HG02870 (cell line): ENCODE measurements around the gene SLC26A8.
"Not testable (repeated sequence)": the region's sequence is repeated elsewhere in the genome, so short reads cannot be mapped to it uniquely, and the experiment has no call there.

Source experiments
- ATAC-seq: cut with Tn5 transposase; IDR thresholded peaks from one replicate; pipeline ENCODE4 v1.9.1; 2021; ENCODE audit warnings: mild to moderate bottlenecking, moderate library complexity; ENCODE audit not compliant: unreplicated experiment

SLC26A8 gene

GRCh38 chr6:35919827-35920751 lies 104.4 kb downstream of the SLC26A8 start:
- ATAC-seq, result no peak

DNA sequence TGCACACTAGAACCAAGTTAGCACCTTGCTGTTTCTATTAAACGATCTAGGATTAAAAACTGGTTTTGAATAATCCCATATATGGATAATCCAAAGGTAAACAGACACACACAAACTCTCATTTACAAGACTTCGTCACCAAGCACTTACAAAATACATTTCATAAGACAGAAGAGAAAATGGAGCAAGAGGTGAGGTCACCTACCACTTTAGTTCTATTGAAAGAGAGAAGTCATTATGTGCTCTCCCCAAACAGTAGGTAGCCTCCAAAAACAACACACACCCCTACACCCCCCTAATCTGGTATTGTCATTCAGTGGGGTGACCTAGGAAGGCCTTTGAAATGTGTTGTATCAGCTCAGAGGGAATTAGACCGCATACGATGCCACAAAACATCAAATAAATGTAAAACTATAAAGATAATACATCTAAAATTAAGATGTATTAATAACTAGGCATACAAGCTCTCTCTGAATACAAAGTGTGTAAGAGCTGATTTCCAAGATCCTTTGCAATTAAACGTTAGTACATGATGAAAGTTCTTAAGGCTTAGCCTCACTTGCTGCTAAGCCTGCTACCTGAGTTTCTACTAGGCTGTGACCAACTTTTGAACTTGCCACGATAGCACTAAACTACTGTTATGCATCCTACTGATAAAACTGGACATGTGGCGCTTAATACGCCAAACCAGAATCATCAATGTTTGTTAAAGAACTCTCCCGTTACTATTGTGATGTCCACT lies 105.2 kb downstream of the SLC26A8 start:
- no peak for ATAC-seq

DNA sequence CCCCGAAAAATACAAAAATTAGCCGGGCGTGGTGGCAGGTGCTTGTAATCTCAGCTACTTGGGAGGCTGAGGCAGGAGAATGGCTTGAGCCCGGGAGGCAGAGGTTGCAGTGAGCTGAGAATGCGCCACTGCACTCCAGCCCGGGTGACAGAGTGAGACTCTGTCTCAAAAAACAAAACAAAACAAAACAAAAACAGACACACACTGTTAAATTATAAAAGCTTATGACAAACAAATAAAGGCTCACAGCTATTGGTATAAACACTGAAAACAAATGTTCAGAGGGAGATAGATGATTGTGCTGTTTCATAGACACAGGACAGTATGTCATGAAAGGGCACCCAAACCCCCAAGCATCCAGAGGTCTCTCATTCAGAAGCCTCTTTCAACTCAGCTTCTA lies 107.5 kb downstream of the SLC26A8 start:
- ATAC-seq, result not testable (repeated sequence)

- no peak for ATAC-seq
Observed at GRCh38 chr6:35916056-35916455, 108.4 kb downstream of the SLC26A8 start.

DNA sequence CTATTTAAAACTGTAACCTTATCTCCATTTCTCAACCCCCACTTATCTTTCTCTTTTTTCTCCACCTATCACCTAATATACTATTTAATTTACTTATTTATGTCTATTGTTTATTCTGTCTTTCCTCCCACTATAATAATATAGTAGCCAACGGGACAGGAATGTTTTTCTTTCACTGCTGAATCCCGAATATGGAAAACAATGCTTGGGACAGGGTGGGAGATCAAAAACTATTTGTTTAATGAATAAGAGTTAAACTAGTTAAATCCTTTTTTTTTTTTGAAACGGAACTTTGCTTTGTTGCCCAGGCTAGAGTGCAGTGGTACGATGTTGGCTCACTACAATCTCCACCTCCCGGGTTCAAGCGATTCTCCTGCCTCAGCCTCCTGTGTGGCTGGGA lies 109.9 kb downstream of the SLC26A8 start:
- no peak for ATAC-seq

GRCh38 chr6:35911871-35912653 lies 112.4 kb downstream of the SLC26A8 start:
- no peak for ATAC-seq

DNA sequence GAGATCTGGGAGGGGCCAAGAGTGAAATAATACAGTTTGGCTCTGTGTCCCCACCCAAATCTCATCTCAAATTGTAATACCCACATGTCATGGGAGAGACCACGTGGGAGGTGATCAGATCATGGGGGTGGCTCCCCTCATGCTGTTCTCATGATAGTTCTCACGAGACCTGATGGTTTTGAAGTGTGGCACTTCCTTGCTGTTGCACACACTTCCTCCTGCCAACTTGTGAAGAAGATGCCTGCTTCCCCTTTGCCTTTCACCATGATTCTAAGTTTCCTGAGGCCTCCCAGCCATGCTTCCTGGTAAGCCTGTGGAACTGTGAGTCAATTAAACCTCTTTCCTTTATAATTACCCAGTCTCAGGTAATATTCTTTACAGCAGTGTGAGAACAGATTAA lies 114.9 kb downstream of the SLC26A8 start:
- ATAC-seq, result not testable (repeated sequence)

DNA sequence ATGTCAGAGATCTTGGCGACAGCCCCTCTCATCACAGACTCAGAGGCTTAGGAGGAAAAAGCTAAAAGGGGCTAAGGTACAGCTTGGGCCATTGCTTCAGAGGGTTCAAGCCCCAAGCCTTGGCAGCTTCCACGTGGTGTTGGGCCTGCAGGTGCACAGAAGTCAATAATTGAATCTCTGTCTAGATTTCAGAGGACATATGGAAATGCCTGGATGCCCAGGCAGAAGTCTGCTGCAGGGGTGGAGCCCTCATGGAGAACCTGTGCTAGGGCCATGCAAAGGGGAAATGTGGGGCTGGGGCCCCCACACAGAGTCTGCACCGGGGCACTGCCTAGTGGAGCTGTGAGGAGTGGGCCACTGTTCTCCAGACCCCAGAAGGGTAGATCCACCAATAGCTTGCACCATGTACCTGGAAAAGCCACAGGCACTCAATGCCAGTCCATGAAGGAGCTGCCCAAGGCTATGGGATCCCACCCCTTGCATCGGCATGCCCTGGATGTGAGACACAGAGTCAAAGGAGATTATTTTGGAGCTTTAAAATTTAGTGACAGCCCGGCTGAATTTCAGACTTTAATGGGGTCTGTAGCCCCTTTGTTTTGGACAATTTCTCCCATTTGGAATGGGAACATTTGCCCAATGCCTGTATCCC lies 115.6 kb downstream of the SLC26A8 start:
- ATAC-seq, result not testable (repeated sequence)

DNA sequence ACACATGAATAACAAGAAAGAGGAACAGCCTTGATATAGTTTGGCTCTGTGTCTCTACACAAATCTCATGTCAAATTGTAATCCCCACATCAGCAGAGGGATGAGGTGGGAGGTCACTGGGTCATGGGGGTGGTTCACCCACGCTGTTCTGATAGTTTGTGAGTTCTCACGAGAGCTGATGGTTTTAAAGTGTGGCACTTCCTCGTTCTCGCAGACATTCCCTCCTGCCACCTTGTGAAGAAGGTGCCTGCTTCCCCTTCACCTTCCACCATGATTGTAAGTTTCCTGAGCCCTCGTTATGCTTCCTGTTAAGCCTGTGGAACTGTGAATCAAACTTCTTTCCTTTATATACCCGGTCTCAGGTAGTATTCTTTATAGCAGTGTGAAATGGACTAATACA lies 116.7 kb downstream of the SLC26A8 start:
- no peak for ATAC-seq

DNA sequence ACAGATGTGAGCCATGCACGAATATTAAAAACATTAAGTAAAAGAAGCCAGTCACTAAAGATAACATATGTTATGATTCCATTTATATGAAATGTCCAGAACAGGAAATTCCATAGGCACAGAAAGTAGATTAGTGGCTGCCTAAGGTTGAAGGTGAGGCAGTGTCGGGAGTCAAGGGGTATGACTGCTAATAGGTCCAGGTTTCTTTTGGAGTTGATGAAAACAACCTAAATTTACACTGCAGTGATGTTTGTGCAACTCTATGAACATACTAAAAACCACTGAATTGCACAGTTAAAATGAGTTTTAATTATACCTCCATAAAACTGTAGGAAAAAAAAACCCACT lies 118.0 kb downstream of the SLC26A8 start:
- no peak for ATAC-seq

GRCh38 chr6:35905841-35906498 lies 118.5 kb downstream of the SLC26A8 start:
- no peak for ATAC-seq

DNA sequence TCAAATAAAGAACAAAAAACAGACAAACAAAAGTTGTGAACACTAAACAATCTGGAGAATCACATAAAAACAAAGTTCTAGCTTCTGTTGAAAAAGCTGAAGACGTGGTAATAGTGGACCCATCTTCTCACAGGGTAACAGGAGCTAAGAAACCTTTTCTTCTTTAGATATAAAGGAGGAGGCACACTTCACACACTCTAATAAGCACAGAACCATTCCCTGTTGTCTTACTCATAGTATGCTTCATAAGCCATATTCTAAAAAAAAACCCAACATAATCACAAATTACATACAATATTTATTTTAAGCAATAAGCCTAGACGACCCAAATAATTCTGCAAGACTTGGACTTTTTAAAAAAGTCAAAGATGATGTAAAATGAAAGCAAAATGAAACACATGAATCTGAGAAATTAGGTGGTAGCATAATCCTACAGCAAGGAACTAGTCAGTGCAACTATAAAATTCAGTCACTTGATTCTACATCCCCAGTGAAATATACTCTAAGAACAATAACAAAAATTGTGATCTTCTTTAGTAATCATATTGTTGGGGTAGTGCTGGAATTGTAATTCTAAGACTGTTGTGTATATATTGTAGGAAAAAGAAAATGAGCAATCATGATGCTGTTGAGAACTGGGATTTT lies 119.2 kb downstream of the SLC26A8 start:
- no peak for ATAC-seq

GRCh38 chr6:35903679-35904078 lies 120.8 kb downstream of the SLC26A8 start:
- ATAC-seq, result no peak

- ATAC-seq, result no peak
Observed at GRCh38 chr6:35900448-35900847, 124.0 kb downstream of the SLC26A8 start.

- ATAC-seq, result no peak
Observed at GRCh38 chr6:35898003-35898402, 126.4 kb downstream of the SLC26A8 start.

GRCh38 chr6:35897486-35897885 lies 127.0 kb downstream of the SLC26A8 start:
- no peak for ATAC-seq

- no peak for ATAC-seq
Observed at GRCh38 chr6:35897036-35897435, 127.4 kb downstream of the SLC26A8 start.

DNA sequence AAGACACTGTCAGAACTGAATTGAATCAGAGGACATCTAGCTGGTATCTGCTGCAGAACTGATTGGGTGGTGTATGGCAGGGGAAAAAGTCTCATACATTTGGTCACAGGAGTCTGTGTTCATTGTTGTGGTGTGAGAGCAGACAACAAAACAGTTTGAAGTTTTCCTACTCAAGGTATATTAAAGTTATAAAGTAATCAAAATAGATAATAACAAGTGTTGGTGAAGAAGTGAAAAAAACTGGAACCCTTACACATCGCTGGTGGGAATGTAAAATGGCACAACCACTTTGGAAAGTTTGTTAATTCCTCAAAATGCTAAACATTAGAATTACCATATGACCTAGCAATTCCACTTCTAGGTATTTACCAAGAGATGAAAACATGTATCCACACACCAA lies 128.2 kb downstream of the SLC26A8 start:
- no peak for ATAC-seq

- ATAC-seq, result no peak
Observed at GRCh38 chr6:35895560-35895959, 128.9 kb downstream of the SLC26A8 start.

DNA sequence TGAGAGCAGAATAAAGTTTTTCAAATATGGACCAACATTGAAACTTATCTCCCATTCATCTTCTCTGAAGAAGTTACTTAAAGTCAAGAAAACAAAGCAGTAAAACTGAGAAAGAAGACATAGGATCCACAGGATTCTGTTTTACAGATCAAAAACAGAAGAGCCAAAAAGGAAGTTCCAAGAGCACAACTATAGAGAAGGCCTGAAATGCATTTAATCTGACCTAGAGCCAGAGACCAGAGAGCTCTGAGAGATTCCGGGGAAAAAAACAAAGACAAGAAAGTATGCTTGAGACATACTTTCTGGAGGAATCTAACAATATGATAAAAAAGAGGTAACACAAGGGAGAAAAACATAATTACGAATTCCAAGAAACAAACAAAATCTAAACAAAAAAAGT lies 129.7 kb downstream of the SLC26A8 start:
- ATAC-seq, result no peak
